Urothelium cell line (cell line): ENCODE results near the gene NMNAT3.

ENCODE experiments used
- DNase-seq: peaks from one replicate; pipeline ENCODE4 v3.0.0; 2011; ENCODE audit warnings: low spot score, mixed read lengths
- FAIRE-seq: peaks from 2 replicates; lab custom pipeline; 2011; peaks lifted over from hg19 to GRCh38; lab: Jason Lieb, UNC

NMNAT3 gene

DNA sequence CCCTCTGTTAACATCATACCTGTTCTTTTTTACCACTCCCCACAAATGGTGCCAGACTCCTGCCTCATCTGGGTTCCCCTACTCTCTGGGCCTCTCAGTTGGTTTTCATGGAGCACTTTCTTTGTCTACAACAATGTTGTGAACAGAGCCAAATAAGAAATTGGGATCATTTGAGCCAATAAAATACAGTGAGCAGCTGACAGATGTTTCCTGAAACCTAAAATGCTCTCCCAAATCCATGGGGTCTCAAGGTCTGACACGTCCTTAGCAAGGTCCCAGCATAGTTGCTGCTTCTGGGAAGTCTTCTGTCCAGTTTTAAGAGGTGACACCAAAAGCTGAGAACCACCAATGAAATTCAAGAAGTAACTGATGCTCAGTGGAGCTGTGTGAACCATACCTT is 1.7 kb downstream of the NMNAT3 start:
- FAIRE-seq = no peak
- DNase-seq = no peak

DNA sequence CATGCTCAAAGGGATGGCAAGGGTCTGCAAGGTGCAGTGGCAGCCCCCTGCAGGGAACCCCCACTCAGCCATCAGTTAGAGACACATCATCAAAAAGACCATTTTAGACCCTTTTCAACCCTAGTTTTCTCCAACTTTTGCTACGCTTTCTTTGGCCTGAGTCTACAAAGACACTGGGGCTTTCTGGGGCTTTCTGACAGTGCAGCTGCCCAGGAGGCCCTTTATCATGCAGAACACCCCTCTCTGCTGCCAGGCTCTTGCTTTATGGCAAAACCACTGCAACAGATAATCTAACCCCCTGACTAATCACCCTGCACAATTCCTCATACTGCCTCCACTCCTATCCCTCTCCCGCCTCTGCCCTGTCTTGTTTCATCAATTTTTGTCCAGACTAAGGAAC is 2.4 kb downstream of the NMNAT3 start:
- no peak for FAIRE-seq
- DNase-seq = no peak

DNA sequence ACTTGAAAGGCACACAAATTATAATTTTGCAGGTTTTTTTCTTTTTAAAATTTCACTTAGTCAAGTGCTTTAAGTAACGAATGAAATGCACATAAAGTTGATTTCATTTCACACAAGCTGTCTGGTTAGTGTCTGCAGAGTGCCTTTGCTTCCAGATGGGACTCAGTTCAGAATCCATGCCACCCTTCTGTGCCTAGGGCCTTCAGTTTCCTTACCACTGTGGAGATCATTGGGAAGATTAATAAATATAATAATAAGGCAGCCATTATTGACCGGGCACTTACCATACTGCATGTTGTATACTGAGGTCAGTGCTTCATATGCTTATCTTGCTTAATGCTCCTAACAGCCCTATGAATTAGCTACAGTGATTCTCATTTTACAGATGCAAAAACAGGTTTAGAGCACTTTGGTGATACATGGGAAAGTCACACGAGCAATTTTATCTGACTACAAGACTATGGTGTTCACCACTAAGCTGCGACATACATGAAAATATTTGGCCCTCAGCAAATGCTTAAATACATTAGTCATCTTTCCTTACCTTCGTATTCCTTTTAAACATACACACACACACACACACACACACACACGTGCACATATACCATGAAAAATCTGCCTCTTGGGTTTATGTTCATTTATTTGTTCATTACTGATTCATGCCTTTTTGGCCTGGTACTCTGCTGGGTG is 3.1 kb downstream of the NMNAT3 start:
- FAIRE-seq = no peak

DNA sequence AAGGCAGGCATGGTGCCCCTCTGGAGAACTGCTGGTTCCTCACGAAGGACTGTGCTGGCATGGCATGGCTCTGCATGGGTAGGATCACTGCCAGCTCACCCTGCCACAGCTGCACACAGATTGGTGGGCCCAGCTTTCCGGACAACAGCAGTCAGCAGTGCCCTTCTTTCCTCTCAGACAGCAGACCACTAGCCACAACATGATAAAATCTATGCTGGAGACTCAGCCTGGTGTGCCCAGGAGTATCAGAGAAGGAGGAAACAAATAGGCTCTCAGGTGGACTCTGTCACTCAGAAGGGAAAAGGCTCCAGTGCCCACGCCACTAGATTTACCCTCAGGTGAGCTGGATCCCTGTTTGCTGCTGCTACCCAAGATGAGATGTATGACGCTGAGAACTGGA is 4.9 kb downstream of the NMNAT3 start:
- FAIRE-seq (no peak), DNase-seq (no peak)

More for the DNA sequence above, 3.1 kb downstream of the NMNAT3 start:
- no peak for DNase-seq

DNA sequence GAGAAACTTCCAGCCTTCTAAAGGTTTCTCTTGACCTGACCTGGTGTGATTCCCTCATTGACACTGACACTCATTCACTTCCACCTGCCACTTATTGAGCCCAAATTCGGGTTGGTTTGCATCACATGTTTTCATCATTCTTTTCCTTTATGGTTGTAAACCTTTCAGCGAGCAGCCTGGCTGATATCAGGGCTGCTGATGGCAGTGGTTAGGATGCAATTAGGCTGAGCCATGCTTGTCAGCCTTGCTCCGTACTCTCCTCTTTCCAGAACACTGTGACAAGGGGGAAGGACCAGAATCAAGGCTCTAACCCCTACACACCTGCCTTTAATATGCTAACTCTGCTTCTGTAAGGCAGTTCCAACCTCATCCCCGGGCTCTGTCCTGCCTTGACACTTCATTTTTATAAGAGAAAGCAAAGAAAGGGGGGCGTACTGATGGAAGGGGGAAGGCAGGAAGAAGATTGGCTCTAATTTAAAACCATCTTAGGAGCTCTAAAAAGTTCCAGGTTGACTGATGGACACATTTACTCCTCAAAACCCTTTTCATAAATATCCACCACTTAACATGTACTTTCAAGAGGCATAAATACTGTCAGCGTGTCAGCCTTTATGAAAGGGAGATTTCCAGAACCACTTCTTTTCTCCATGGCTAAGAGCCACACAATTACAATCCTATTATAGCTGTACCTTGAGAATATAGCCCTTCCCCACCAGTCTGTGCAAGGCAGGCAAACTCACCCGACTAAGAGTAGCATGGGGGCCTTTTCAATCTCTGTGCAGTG is 5.7 kb downstream of the NMNAT3 start:
- FAIRE-seq = no peak
- no peak for DNase-seq

DNA sequence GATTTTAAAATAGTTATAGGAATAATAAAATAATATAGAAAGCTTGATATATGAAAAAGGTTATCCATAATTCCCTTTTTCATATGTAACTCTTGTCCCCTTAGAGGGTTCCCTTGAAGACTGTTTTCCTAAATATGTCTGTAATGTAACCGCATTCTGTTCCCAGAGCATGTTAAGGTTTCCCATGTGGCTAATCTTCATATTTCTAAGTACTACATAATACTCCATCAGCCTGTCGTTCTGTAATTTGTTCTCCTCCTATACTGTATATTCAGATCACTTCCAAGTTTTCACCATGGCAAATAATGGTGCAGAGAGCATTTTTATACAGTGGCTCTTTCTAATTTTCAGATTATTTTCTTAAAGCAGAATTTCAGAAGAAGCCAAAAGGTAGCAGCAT is 6.7 kb downstream of the NMNAT3 start:
- FAIRE-seq (no peak), DNase-seq (no peak)

DNA sequence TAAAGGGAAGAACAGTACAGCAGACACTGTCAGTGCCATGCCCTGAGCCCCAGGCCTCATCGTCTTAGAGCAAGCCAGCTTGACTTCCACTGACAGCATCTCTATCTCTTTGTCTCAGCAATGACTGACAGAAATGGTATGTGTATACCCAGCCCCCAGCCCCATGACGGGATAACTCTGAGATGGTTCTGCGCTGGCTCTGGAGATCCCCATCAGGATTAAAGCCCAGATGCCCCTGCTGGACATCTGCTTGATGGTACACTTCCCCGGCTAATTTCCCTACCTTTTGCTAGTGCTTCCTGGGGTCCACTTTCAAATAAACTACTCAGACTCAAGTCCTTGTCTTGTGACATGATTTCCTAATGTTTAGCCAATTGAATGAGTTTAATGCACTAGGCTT is 7.6 kb downstream of the NMNAT3 start:
- DNase-seq = no peak
- no peak for FAIRE-seq

DNA sequence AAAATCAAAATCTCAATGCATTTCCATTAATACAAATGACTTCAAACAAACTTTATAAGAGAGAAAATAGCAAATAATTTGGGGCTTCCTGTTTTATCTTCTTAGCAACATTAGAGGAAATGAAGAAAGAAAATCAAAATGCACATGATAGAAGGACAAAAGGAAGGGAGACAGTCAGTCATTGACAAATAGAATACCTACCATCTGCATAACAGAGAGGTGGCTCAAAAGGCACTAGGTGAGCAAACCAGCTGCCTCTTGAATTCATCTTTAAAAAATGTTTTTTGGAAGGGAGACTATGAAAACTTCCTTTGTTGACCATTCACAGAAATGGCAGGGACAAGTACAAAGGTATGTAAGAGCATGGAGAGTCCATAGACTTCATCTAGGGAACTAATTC is 9.4 kb downstream of the NMNAT3 start:
- no peak for DNase-seq
- no peak for FAIRE-seq

DNA sequence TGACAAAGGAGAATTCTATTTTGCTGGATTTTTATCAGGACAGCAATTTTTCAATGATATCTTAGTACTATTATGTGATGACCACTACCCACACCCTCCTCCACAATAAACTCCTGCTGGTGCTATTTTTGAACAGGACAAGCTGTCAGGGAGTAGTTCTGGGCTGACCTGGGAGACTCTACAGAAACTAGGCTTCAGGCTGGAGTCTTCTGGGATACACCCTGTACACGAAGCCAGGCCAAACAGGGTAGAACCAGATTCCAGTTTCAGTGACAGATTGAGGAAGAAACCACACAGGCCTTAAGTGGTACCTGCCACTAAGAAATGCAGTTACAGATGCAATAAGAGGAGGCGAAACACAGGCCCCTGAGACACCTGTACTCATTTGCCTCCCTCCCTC is 12.8 kb downstream of the NMNAT3 start:
- DNase-seq = no peak
- FAIRE-seq = no peak

DNA sequence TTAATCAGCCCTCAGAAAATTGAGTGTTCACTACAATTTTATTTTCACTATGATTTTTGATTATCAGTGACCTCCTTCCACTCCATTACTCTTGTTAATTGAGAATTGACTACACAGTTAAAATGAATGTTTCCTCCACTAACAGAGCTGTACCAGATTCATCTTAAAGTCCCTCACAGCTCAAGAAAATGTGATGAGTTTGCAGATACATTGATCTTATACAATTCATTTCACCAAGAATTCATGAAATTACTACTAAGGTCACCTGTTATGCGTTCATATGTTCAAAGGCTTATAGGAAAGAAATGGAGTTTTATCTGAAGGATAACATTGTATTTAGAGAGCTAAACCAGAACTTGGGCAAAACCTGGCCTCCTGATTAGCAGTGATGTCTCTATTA is 17.5 kb downstream of the NMNAT3 start:
- DNase-seq = no peak
- FAIRE-seq = no peak

DNA sequence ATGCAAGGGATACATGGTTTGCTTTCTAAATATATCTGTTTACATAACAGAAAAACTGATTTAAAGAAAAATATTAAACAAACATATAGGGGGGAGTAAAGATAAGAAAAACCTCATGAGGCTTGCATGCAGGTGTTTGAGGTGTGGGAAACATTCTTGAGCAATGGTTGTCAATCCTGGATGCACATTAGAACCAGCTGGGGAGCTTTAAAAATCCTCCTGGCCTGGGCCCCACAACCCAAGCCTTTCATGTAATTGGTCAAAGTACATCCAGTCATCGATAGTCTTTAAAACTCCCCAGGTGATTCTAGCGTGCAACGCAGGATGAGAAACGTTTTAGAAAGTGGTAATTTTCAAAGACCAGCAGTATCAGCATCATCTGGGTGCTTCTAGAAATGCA is 18.3 kb downstream of the NMNAT3 start:
- FAIRE-seq = no peak
- no peak for DNase-seq

DNA sequence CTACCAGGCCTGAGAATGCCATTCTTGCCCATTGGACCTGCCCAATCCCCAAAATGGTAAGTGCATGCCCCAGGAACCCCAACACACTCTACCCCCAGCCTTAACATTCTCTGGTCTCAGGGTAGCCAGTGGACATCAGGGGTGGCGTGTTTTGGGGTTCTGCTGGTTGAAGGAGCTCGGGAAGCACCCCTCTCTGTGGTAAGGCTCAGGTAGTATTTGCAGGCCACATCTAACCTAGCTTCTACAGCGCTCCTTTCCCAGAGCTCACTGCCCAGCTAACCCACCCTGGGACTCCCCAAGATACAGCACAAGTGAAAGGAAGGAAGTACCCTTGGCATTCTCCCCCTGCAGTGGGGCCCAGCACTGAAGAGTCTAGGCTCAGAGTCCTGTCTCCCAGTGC is 19.8 kb downstream of the NMNAT3 start:
- DNase-seq (no peak), FAIRE-seq (no peak)

DNA sequence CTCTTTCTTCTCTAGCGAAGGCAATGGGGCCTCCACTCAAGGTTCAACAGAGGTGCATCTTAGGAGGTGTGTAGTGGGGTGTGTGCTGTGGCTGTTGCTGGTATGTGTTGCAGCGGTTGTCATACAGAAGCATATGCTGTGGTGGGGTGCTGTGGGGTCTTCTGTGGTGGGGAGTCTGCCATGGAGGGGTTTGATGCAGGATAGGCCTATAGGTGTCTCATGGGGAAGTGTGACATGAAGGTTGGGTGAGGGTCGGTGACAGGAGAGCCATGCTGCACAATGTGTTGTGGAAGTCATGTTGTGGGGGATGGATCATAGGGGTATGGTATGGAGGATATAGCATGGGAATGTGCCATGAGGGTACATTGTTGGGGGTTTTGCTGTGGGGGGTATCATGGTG is 20.3 kb downstream of the NMNAT3 start:
- FAIRE-seq (no peak), DNase-seq (no peak)

DNA sequence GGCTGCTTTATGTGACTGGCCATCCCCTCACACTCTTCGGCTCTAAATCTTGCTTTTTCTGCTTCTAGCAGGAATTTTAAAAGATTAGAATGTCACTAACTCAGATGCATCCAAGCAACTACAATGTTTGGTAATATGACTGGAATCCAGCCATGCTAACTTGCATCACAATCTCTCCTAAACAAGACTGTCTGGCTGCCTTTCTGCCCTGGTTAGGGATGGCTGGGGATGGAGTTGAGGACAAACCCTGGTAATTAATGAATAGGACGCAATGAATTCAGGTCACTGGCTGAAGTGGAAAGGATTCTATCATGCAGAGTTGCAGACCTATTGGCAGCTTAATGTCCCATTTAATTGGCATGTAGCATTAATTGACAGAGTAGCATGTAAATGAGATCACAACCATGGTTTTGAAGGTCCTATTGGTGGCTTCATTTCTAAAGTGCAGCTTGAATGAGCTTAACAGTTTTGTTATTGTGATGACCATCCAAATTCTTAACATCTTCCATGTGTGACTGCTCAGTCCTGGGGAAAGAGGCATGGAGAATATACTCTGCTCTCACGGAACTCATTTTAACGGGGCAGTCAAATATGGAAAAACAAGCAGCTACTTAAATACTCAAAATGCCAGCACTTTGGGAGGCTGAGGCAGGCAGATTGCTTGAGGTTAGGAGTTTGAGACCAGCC is 21.7 kb downstream of the NMNAT3 start:
- FAIRE-seq (no peak), DNase-seq (no peak)

DNA sequence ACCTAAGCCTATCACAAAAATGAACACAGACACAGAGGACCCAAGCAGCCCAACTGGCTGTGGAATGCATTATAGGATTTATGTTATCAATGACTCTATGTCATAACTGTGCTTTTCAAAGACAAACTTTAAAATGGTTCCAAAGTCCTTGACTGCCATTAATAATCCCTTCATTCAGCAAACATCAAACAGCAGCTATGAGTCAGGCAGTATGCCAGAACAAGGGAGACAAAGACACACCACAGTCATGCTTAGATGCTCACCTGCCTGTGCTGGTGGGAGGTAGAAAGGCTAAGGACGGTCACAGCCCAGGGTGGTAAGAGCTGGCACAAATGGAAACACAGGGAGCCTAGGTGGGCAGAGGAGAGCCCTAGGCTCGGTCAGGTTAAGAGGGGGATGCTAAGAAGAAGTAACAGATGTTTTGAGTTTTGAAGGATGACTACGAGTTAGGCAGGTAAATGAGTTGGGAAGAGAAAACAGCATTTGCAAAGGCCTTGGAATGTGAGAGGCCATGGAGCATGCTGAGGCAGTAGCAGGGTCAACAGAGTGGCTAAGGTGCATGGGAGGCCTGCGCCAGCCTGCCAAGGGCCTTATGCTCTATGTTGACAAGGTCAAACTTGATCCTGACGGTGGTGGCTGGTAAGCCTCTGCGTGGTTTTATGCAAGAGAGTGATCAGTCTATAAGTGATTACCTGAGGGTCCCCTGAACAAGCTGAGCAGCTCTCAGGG is 23.0 kb downstream of the NMNAT3 start:
- FAIRE-seq (no peak), DNase-seq (no peak)

DNA sequence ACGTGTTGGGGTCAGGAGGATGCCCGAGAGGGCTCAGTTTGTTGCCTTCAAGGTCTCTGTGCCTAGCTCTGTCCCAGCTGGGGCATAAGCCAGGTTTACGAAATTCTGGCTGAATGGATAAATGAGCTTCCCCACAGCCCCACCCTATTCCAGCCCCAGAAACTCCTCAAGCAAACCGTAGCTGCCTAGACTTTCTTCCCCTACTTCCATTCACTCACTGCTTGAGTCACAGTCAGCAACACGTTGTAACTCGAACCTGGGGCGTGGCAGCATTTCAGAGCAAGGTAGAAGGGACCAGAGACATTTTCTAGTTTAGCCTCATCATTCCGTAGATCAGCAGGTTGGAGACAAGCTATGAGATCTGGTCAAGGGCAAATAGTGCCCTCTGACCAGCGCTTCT is 24.2 kb downstream of the NMNAT3 start:
- FAIRE-seq (no peak), DNase-seq (no peak)

DNA sequence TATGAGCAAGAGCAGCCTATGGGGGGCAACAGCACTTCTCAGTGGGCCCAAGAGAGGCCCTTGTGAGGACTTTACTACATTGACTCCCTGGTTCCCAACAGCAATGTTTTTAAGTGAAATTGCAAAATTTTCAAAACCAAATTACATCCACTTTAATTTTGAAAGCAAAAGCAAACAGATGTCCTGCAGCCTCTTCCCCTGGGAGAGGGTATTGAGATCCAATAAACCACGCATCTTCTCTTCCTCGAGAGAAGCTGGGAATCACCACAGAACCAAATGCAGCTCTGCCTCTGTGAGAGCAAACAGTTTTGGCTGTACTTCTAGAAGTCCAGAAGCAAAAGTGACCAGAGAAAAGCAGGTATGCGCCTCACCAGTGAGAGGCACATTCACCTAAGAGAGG is 25.2 kb downstream of the NMNAT3 start:
- FAIRE-seq (no peak), DNase-seq (no peak)

DNA sequence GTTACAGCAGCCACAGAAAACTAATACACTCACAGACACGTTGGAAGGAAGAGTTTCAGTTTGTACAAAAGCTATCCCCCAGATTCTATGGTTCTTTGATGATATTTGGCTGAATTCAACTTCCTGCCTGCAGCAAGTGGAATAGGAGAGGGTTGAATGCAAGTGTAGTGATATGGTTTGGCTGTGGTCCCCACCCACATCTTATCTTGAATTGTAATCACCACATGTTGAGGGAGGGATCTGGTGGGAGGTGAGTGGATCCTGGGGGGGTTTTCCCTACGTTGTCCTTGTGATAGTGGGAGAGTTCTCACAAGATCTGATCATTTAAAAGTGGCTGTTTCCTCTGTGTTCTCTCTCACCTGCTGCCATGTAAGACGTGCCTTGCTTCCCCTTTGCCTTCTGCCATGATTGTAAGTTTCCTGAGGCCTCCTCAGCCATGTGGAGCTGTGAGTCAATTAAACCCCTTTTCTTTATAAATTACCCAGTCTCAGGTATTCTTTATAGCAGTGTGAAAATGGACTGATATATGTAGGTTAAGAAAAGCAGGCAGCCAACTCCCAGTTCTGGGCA is 29.8 kb downstream of the NMNAT3 start:
- no peak for DNase-seq
- FAIRE-seq = no peak

DNA sequence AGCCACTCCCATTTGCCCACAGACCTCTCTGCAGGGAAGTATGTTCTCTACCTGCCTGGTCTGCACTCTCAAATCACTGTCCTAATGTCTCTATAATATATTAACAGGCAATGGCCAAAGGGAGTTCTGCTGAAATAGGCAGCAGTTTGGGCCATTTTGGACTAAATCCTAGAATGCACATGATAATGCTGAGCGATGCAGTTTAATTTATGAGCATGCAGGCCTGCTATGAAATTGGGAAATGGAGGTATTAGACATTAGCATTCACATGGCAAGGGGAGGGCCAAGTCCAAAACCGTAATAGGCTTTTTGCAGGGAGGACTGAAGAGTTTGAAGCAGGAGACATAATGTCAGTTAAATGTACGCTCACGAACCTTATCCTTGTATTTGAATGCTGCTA is 31.3 kb downstream of the NMNAT3 start:
- DNase-seq (no peak), FAIRE-seq (no peak)

DNA sequence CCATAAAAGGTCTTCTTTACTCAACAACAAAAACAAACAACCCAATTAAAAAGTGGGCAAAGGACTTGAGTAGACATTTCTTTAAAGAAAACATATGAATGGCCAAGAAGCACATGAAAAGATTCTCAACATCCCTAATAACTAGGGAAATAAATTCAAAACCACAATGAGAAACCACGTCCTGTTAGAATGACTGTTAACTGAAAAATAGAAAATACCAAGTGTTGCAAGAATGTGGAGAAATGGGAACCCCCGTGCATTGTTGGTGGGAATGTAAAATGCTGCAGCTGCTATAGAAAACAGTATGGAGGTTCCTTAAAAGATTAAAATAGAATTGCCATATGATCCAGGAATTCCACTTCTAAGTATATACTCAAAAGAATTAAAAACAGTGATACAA is 34.8 kb downstream of the NMNAT3 start:
- FAIRE-seq (no peak), DNase-seq (no peak)

DNA sequence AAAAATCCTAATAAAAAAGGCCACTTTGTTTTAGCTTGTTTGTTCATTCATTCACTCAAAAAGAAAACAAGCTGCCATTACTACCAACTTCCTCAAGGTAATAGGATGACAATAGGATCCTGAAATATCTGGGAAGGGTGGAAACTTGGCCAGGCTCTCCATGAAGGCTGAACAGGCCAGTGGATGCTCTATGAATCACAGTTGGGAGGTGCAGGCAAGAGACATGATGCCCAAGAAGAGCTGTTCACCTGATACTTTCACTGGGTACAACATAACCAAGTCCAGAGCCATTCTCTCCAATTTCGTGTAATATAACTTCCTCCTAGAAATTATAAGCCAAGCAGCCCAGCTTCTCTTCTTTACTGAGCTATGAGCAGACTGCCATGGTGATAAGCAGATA is 37.3 kb downstream of the NMNAT3 start:
- no peak for DNase-seq
- FAIRE-seq = no peak
